Fibroblast of mammary gland (primary cell): ENCODE data around the gene CAB39.

Experiments
- DNase-seq: peaks from one replicate; pipeline ENCODE4 v3.0.0-alpha.2; 2010; ENCODE audit warnings: low read depth
- H3K4me3 ChIP-seq: 2 replicates; pipeline ENCODE4 v1.5.1; 2011; ENCODE audit warnings: low read depth, mild to moderate bottlenecking, low read length, moderate library complexity; ENCODE audit not compliant: control insufficient read depth
- CTCF ChIP-seq: conservative IDR thresholded peaks from 2 replicates; pipeline ENCODE4 v1.5.1; 2011; ENCODE audit warnings: low read depth, low read length, inconsistent platforms; ENCODE audit not compliant: control insufficient read depth, insufficient read depth

The CAB39 gene

GRCh38 chr2:230866756-230867523, 154.3 kb downstream of the CAB39 start:
- peak; percentile 7 for DNase-seq
- TF ChIP-seq CTCF: no peak
- no peak overlapping the region for H3K4me3 ChIP-seq

- H3K4me3 ChIP-seq: no peak overlapping the region
- no peak for DNase-seq
- no peak for TF ChIP-seq CTCF
These were observed 155.7 kb downstream of the CAB39 start for GRCh38 chr2:230868161-230868946.

- no peak for TF ChIP-seq CTCF
- no peak for DNase-seq
- no peak overlapping the region for H3K4me3 ChIP-seq
These were observed 156.6 kb downstream of the CAB39 start for GRCh38 chr2:230868947-230869913.

- TF ChIP-seq CTCF: no peak
- DNase-seq: no peak
- H3K4me3 ChIP-seq: no peak overlapping the region
These were observed 157.4 kb downstream of the CAB39 start for GRCh38 chr2:230869914-230870543.
